Suppressor macrophage treated with lipopolysaccharide for 4 hours (primary cell): ENCODE results near the gene ELP5.

ENCODE experiments used
- DNase-seq: peaks from one replicate; pipeline ENCODE4 v3.0.0-alpha.2; 2020

Gene ELP5

GRCh38 chr17:7219812-7220592 lies 32.0 kb upstream of the ELP5 start, which contains the start of the genes ACADVL and DLG4:
Gene ACADVL, plus strand, starts transcription at chr17:7219938. Its CDS starts 47 bp downstream, at chr17:7219985.
Gene DLG4, minus strand, starts transcription at chr17:7219836.
- DNase-seq = peak; percentile 89

- DNase-seq = peak; percentile 60
Observed at GRCh38 chr17:7220593-7221277, 31.3 kb upstream of the ELP5 start.

GRCh38 chr17:7221278-7222092 lies 30.5 kb upstream of the ELP5 start:
- no peak for DNase-seq

- no peak for DNase-seq
Observed at GRCh38 chr17:7222093-7222971, 29.7 kb upstream of the ELP5 start.

GRCh38 chr17:7222972-7223292 lies 29.1 kb upstream of the ELP5 start:
- DNase-seq = no peak

- no peak for DNase-seq
Observed at GRCh38 chr17:7223375-7223774, 28.6 kb upstream of the ELP5 start.

- no peak for DNase-seq
Observed at GRCh38 chr17:7224110-7224509, 27.9 kb upstream of the ELP5 start.

- DNase-seq = no peak
Observed at GRCh38 chr17:7224661-7225111, 27.3 kb upstream of the ELP5 start.

- no peak for DNase-seq
Observed at GRCh38 chr17:7225711-7226331, 26.2 kb upstream of the ELP5 start.

- DNase-seq = no peak
Observed at GRCh38 chr17:7226721-7227710, 25.0 kb upstream of the ELP5 start.

- DNase-seq = no peak
Observed at GRCh38 chr17:7228920-7229319, 23.1 kb upstream of the ELP5 start.

GRCh38 chr17:7229504-7229903 lies 22.5 kb upstream of the ELP5 start:
- no peak for DNase-seq

GRCh38 chr17:7232114-7232513 lies 19.9 kb upstream of the ELP5 start:
- DNase-seq = no peak

GRCh38 chr17:7233701-7234082 lies 18.3 kb upstream of the ELP5 start:
- no peak for DNase-seq

- DNase-seq = peak; percentile 94
Observed at GRCh38 chr17:7234083-7234951, 17.7 kb upstream of the ELP5 start, which contains the start of gene DVL2. Gene DVL2, minus strand, starts transcription at chr17:7234517. Its CDS starts 255 bp downstream, at chr17:7234262.

GRCh38 chr17:7235693-7236665 lies 16.0 kb upstream of the ELP5 start:
- no peak for DNase-seq

GRCh38 chr17:7236808-7237207 lies 15.2 kb upstream of the ELP5 start:
- no peak for DNase-seq

- DNase-seq = no peak
Observed at GRCh38 chr17:7237266-7237760, 14.7 kb upstream of the ELP5 start.
